ENCODE data around the gene CHI3L2.
A peak's percentile ranks its signal among the peaks of the same experiment; 100 is the strongest.

Gene CHI3L2

GRCh38 chr1:111221633-111222291 is 5.8 kb upstream of the CHI3L2 start:
- DNase-seq = peak; percentile 62

- peak; percentile 78 for DNase-seq
Measured at GRCh38 chr1:111222308-111223125, 5.0 kb upstream of the CHI3L2 start.

- no peak for DNase-seq
Measured at GRCh38 chr1:111223126-111223685, 4.3 kb upstream of the CHI3L2 start.

- no peak for DNase-seq
Measured at GRCh38 chr1:111225091-111225490, 2.4 kb upstream of the CHI3L2 start.

- DNase-seq = no peak
Measured at GRCh38 chr1:111225717-111226400, 1.7 kb upstream of the CHI3L2 start.

- DNase-seq = peak; percentile 52
Measured at GRCh38 chr1:111227851-111228747, 586 bp downstream of the CHI3L2 start.

- DNase-seq = no peak
Measured at GRCh38 chr1:111228748-111229126, 1.2 kb downstream of the CHI3L2 start.

- no peak for DNase-seq
Measured at GRCh38 chr1:111232134-111232533, 4.6 kb downstream of the CHI3L2 start.

- DNase-seq = no peak
Measured at GRCh38 chr1:111234258-111234657, 6.7 kb downstream of the CHI3L2 start.

- DNase-seq = no peak
Measured at GRCh38 chr1:111234866-111235265, 7.4 kb downstream of the CHI3L2 start.

- no peak for DNase-seq
Measured at GRCh38 chr1:111236379-111236778, 8.9 kb downstream of the CHI3L2 start.

GRCh38 chr1:111236806-111237205 is 9.3 kb downstream of the CHI3L2 start:
- DNase-seq = no peak

GRCh38 chr1:111238056-111238795 is 10.7 kb downstream of the CHI3L2 start:
- DNase-seq = no peak

GRCh38 chr1:111241797-111242196 is 14.3 kb downstream of the CHI3L2 start:
- no peak for DNase-seq

- DNase-seq = no peak
Measured at GRCh38 chr1:111242805-111243523, 15.5 kb downstream of the CHI3L2 start.

- DNase-seq = no peak
Measured at GRCh38 chr1:111247125-111247838, 19.8 kb downstream of the CHI3L2 start.

- no peak for DNase-seq
Measured at GRCh38 chr1:111249960-111250359, 22.4 kb downstream of the CHI3L2 start.

- no peak for DNase-seq
Measured at GRCh38 chr1:111251570-111251969, 24.1 kb downstream of the CHI3L2 start.

- DNase-seq = no peak
Measured at GRCh38 chr1:111252786-111253185, 25.3 kb downstream of the CHI3L2 start.

- no peak for DNase-seq
Measured at GRCh38 chr1:111253876-111254275, 26.4 kb downstream of the CHI3L2 start.

Measured in suppressor macrophage treated with lipopolysaccharide for 4 hours (primary cell).